Neural progenitor cell (in vitro differentiated cells): Measurements from ENCODE around the gene UGT1A4.

Experiments
- CTCF ChIP-seq: fragments of 200-600 bp; sonication (generic); IDR thresholded peaks from 2 replicates; pipeline ENCODE4 v1.5.1; 2017; ENCODE audit warnings: antibody characterized with exemption, mild to moderate bottlenecking
- EZH2phosphoT487 ChIP-seq: fragments of 200-600 bp; sonication (generic); IDR thresholded peaks from 2 replicates; pipeline ENCODE4 v1.6.1; 2017; ENCODE audit warnings: antibody characterized with exemption

- TF ChIP-seq CTCF (no peak), EZH2phosphoT487 (no peak)
Observed at GRCh38 chr2:233754872-233755611, 36.5 kb downstream of the UGT1A4 start.
